Osteoblast (primary cell): Measurements from ENCODE around the gene CD320. TPM values are rescaled to one million over a fixed set of nuclear protein-coding genes. Genes with fewer than 3 reads are reported as not detected.
"Not testable (repeated sequence)": the region's sequence is repeated elsewhere in the genome, so short reads cannot be mapped to it uniquely, and the experiment has no call there.

ENCODE experiments used
- DNase-seq: peaks from one replicate; pipeline ENCODE4 v3.0.0; 2011; ENCODE audit warnings: low spot score, mixed read lengths; ENCODE audit not compliant: insufficient read length; ENCODE audit errors: missing footprints
- H2AFZ ChIP-seq: 2 replicates; pipeline ENCODE4 v1.6.0; 2011; ENCODE audit warnings: mild to moderate bottlenecking, low read length
- H3K27ac ChIP-seq: 2 replicates; pipeline ENCODE4 v1.5.1; 2011; ENCODE audit warnings: mild to moderate bottlenecking, low read depth, low read length, moderate library complexity
- H3K27me3 ChIP-seq: 2 replicates; pipeline ENCODE4 v1.6.0; 2012; ENCODE audit warnings: mild to moderate bottlenecking, control low read depth, inconsistent platforms, low read length, moderate library complexity; ENCODE audit not compliant: insufficient read depth
- H3K36me3 ChIP-seq: 2 replicates; pipeline ENCODE4 v1.5.1; 2011; ENCODE audit warnings: mild to moderate bottlenecking, low read length, control low read depth, moderate library complexity; ENCODE audit not compliant: insufficient read depth
- H3K4me1 ChIP-seq: 2 replicates; pipeline ENCODE4 v1.5.1; 2011; ENCODE audit warnings: mild to moderate bottlenecking, low read length, control low read depth, moderate library complexity; ENCODE audit not compliant: insufficient read depth
- H3K4me2 ChIP-seq: 2 replicates; pipeline ENCODE4 v1.6.0; 2011; ENCODE audit warnings: mild to moderate bottlenecking, low read length; ENCODE audit not compliant: insufficient read depth
- H3K4me3 ChIP-seq: fragments of 200-600 bp; sonication (generic); 3 replicates; pipeline ENCODE4 v1.5.1; 2012; ENCODE audit warnings: mild to moderate bottlenecking, low read length, inconsistent platforms; ENCODE audit not compliant: insufficient read depth
- H3K79me2 ChIP-seq: 2 replicates; pipeline ENCODE4 v1.6.0; 2012; ENCODE audit warnings: mild to moderate bottlenecking, low read length, control low read depth, inconsistent platforms; ENCODE audit not compliant: insufficient read depth
- H3K9me3 ChIP-seq: 2 replicates; pipeline ENCODE4 v1.5.1; 2011; ENCODE audit warnings: low read depth, low read length, control low read depth
- H4K20me1 ChIP-seq: 2 replicates; pipeline ENCODE4 v1.6.0; 2012; ENCODE audit warnings: mild to moderate bottlenecking, low read length, control low read depth; ENCODE audit not compliant: insufficient read depth
- total RNA-seq: library from RNA; depleted of rRNA; stranded (reverse); fragments of >200 nt; gene quantifications from 2 replicates; pipeline ENCODE4 v1.2.3, GENCODE V29; 2012
- TF ChIP-seq, protein P1 (sequence below): IDR thresholded peaks from 2 replicates; pipeline ENCODE4 v1.5.1; 2011; ENCODE audit warnings: mild to moderate bottlenecking, low read depth, low read length, moderate library complexity; ENCODE audit errors: extremely low read depth

CD320 gene
- total RNA-seq, 1 donor: 22.8 TPM

DNA sequence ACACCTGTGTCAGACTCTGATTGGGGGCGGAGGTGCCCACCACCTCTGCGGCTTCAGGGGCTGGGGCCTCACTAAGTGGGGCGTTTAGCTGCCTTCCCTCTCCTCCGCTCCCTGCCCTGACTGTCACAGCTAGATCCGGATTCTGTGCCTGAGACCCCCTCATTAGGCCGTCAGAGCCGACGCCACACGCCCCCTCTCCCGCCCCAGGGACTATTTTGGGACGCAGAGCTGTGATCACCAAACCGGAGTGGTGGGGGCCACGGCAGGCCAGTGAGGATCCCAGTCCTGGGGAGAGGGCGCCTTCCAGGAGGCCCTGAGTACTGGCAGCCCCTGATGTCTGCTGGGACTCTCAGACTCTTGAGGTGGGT lies 34.1 kb upstream of the CD320 start:
- Histone ChIP-seq H3K36me3 (no peaks in the 10 kb centered on the region), H2AFZ (no peak overlapping the region), H3K4me3 (no peak overlapping the region), H3K27ac (no peak overlapping the region), H3K79me2 (no peaks in the 10 kb centered on the region), H3K4me1 (no peaks in the 10 kb centered on the region), H3K27me3 (peaks cover 33% of the 10 kb centered on the region), H3K4me2 (no peak overlapping the region), H4K20me1 (no peaks in the 10 kb centered on the region), H3K9me3 (no peaks in the 10 kb centered on the region)
- DNase-seq: no peak
- TF ChIP-seq, protein P1, sequence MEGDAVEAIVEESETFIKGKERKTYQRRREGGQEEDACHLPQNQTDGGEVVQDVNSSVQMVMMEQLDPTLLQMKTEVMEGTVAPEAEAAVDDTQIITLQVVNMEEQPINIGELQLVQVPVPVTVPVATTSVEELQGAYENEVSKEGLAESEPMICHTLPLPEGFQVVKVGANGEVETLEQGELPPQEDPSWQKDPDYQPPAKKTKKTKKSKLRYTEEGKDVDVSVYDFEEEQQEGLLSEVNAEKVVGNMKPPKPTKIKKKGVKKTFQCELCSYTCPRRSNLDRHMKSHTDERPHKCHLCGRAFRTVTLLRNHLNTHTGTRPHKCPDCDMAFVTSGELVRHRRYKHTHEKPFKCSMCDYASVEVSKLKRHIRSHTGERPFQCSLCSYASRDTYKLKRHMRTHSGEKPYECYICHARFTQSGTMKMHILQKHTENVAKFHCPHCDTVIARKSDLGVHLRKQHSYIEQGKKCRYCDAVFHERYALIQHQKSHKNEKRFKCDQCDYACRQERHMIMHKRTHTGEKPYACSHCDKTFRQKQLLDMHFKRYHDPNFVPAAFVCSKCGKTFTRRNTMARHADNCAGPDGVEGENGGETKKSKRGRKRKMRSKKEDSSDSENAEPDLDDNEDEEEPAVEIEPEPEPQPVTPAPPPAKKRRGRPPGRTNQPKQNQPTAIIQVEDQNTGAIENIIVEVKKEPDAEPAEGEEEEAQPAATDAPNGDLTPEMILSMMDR: no peak

DNA sequence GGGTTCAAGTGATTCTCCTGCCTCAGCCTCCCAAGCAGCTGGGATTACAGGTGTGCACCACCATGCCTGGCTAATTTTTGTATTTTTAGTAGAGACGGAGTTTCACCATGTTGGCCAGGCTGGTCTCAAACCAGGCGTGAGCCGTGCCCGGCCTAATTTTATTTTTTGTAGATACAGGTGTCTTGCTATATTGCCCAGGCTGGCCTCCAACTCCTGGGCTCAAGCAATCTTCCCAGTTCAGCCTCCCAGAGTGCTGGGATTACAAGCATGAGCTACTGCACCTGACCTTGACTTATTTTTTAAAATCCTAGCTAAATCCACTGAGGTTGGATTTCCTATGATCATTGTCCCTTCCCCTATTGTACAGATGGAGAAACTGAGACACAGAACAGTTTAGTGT lies 33.3 kb upstream of the CD320 start:
- not testable (repeated sequence) for DNase-seq, H2AFZ ChIP-seq, H3K4me1 ChIP-seq, H4K20me1 ChIP-seq, H3K4me2 ChIP-seq, H3K9me3 ChIP-seq, H3K27ac ChIP-seq, H3K4me3 ChIP-seq, H3K36me3 ChIP-seq, H3K79me2 ChIP-seq
- peaks cover 36% of the 10 kb centered on the region for H3K27me3 ChIP-seq

DNA sequence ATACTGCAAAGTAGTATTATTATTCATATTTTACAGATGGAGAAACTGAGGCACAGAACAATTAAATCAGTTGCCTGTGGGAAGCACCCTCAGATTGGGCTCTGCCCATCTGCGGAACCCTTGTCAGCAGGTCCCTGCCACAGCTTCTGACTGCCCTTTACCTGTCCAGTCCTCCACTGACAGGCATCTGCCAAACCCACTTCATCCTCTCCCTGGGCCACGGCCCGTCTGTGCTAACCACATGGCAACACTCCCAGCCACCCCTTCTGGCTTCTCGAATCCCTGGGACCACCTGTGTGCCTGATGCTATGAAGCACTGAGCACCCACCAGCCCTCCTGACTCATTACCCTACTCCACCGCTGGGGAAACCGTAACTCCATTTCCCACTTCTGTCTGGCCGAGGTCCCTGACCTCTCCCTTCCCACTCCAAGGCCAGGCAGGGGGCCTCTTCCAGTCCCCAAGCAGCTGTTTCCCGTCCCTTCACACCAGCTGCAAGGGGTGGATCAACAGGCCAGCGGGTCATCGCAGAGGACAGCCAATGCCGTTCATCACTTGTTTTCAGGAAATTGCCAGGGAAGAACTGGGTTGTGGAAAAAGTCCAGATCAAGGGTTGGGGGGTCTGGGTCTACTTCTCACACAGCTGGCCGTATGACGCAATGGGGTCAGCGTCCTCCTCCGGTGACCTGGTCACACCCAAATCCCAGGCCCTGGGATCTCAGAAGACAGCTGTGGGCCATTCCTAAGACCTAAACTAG lies 32.4 kb upstream of the CD320 start:
- peak; percentile 65 for DNase-seq
- H3K27ac ChIP-seq: no peak overlapping the region
- H2AFZ ChIP-seq: no peak overlapping the region
- H3K27me3 ChIP-seq: peaks cover 42% of the 10 kb centered on the region
- H3K79me2 ChIP-seq: no peaks in the 10 kb centered on the region
- TF ChIP-seq, protein P1: peak; percentile 6
- H3K9me3 ChIP-seq: no peaks in the 10 kb centered on the region
- H3K4me1 ChIP-seq: no peaks in the 10 kb centered on the region
- H3K36me3 ChIP-seq: no peaks in the 10 kb centered on the region
- no peak overlapping the region for H3K4me3 ChIP-seq
- H4K20me1 ChIP-seq: no peaks in the 10 kb centered on the region
- no peak overlapping the region for H3K4me2 ChIP-seq

DNA sequence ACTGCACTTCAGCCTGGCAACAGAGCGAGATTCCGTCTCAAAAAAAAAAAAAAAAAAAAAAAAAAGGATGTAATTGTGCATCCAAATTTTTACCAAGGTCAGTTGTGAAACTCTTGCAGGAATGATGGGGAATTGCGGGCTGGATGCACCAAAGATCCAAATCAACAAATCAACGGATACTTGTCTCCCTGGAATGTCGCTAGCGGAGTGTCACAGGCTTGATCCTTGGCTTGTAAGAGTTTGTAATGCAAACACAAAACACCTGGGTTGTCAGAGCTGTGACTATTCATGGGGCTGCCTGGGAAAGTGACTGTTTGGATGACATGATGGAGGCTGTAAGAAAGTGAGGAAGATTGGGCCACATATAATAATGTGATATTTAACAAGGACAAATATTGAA lies 30.7 kb upstream of the CD320 start:
- Histone ChIP-seq H3K4me2 (no peak overlapping the region), H3K4me1 (no peaks in the 10 kb centered on the region), H3K79me2 (no peaks in the 10 kb centered on the region), H3K4me3 (no peak overlapping the region), H2AFZ (no peak overlapping the region), H3K9me3 (no peaks in the 10 kb centered on the region), H3K27me3 (peaks cover 51% of the 10 kb centered on the region), H3K27ac (no peak overlapping the region), H4K20me1 (no peaks in the 10 kb centered on the region), H3K36me3 (no peaks in the 10 kb centered on the region)
- TF ChIP-seq, protein P1: no peak
- DNase-seq: no peak
